Stomach (tissue), 9 donors: Measurements from ENCODE around the gene TAX1BP1. TPM values are rescaled to one million over a fixed set of nuclear protein-coding genes. Genes with fewer than 3 reads are reported as not detected.

Source experiments
- DNase-seq, 2 donors: peaks; one replicate each; pipeline versions ENCODE4 v3.0.0 to v3.0.0-alpha.2; 2013 to 2019
- H3K27ac ChIP-seq, 5 donors: fragments of 200-600 bp in 4 of 5; sonication (generic) in 4 of 5; one replicate each; pipeline ENCODE4 v1.5.1; 2013 to 2019; ENCODE audit warnings: mild to moderate bottlenecking in 1 of 5, moderate library complexity in 1 of 5
- H3K27me3 ChIP-seq, 3 donors: fragments of 200-600 bp; sonication (generic); one replicate each; pipeline ENCODE4 v1.5.1; 2017 to 2019; ENCODE audit warnings: mixed run types in 1 of 3
- H3K36me3 ChIP-seq, 4 donors: fragments of 200-600 bp; sonication (generic); 1 replicate in 3 of 4; 2 replicates in 1 of 4; pipeline ENCODE4 v1.5.1; 2016 to 2019
- H3K4me1 ChIP-seq, 4 donors: fragments of 200-600 bp; sonication (generic); one replicate each; pipeline ENCODE4 v1.5.1; 2016 to 2019
- H3K4me3 ChIP-seq, 4 donors: fragments of 200-600 bp; sonication (generic) in 3 of 4; one replicate each; pipeline ENCODE4 v1.5.1; 2016 to 2019; ENCODE audit warnings: mild to moderate bottlenecking in 1 of 4
- H3K9me3 ChIP-seq, 4 donors: fragments of 200-600 bp; sonication (generic); one replicate each; pipeline ENCODE4 v1.5.1; 2016 to 2019
- CTCF ChIP-seq, 7 experiments: fragments of 450-650 bp in 4 of 7; fragments of 200-600 bp in 3 of 7; sonication (generic) in 3 of 7; IDR thresholded peaks; one replicate each; pipeline ENCODE4 v1.5.1; 2016 to 2019; ENCODE audit warnings: antibody characterized with exemption in 7 of 7, control low read depth in 2 of 7, mild to moderate bottlenecking in 1 of 7
- EP300 ChIP-seq: sonication (generic); formaldehyde crosslinking; IDR thresholded peaks from one replicate; pipeline ENCODE4 v1.6.1; 2017; ENCODE audit warnings: antibody characterized with exemption
- POLR2A ChIP-seq, 4 donors: fragments of 450-650 bp; IDR thresholded peaks; one replicate each; pipeline ENCODE4 v1.6.1; 2016; ENCODE audit warnings: antibody characterized with exemption in 4 of 4, control low read depth in 2 of 4, mild to moderate bottlenecking in 1 of 4, moderate library complexity in 1 of 4
- POLR2AphosphoS5 ChIP-seq, 3 donors: sonication (generic); formaldehyde crosslinking; IDR thresholded peaks; one replicate each; pipeline ENCODE4 v1.6.1; 2016; ENCODE audit warnings: antibody characterized with exemption in 3 of 3
- WGBS, 5 donors: extraction: QIAGEN DNeasy Blood & Tissue Kit in 3 of 5; methylation state at CpG; one replicate each; pipeline versions ENCODE4 v1.1.5 to v1.1.7; 2013 to 2018; 5-methylcytosine and 5-hydroxymethylcytosine counted together
- intact Hi-C: fragments of 100-400 bp; cut with DNase I; formaldehyde crosslinking; loops from one replicate; pipeline ENCODE4 v1.15.1; 2023; ENCODE audit warnings: low total_unique reads
- polyA plus RNA-seq, 3 donors: library from polyadenylated mRNA; stranded (reverse); fragments of 200-250 nt; gene quantifications; one replicate each; pipeline ENCODE4 v1.2.3, GENCODE V29; 2013
- total RNA-seq, 5 donors: library from RNA; depleted of rRNA; stranded (reverse); fragments of >200 nt; gene quantifications; one replicate each; pipeline versions ENCODE4 v1.1.0 to v1.2.3, GENCODE V29; 2014 to 2016
- donor health status: healthy with polysubstance abuse.
- donor health status: Bipolar disorder and iron deficiency.
- donor health status: healthy.

TAX1BP1 gene
- total and polyA plus RNA-seq, 8 donors, result 43.4 to 199 (median 71.0) TPM

- Histone ChIP-seq H3K4me3 (no peak overlapping the region), H3K9me3 (no peaks in the 10 kb centered on the region), H3K27ac (peak overlapping the region in 1 of 5 donors; percentile 18), H3K36me3 (no peaks in the 10 kb centered on the region), H3K4me1 (peaks cover 7 to 39% (median 23%) of the 10 kb centered on the region in 4 donors), H3K27me3 (no peaks in the 10 kb centered on the region)
- intact Hi-C loops, result no loop called here
- no peak for TF ChIP-seq EP300
- peak; percentile 11 to 72 (median 23) for TF ChIP-seq POLR2AphosphoS5 (IDR thresholded peaks at IDR 0.05)
- TF ChIP-seq POLR2A (IDR thresholded peaks at IDR 0.05), result no peak
- no peak for TF ChIP-seq CTCF (IDR thresholded peaks at IDR 0.05)
- WGBS, 5 donors, result 52 to 58% (median 55%) methylated on average over 13 of the region's 13 CpGs
- peak; percentile 46 to 86 for DNase-seq
These were observed 134.3 kb downstream of the TAX1BP1 start for GRCh38 chr7:27873981-27874957.

- intact Hi-C loops, result no loop called here
- 95 to 98% (median 97%) methylated on average over 9 of the region's 9 CpGs for WGBS, 5 donors
- Histone ChIP-seq H3K4me3 (no peak overlapping the region), H3K36me3 (no peaks in the 10 kb centered on the region), H3K4me1 (peaks cover 7 to 39% (median 23%) of the 10 kb centered on the region in 4 donors), H3K9me3 (no peaks in the 10 kb centered on the region), H3K27ac (no peak overlapping the region), H3K27me3 (no peaks in the 10 kb centered on the region)
- TF ChIP-seq CTCF (IDR thresholded peaks at IDR 0.05) (no peak), POLR2AphosphoS5 (IDR thresholded peaks at IDR 0.05) (no peak), EP300 (no peak), POLR2A (IDR thresholded peaks at IDR 0.05) (no peak)
- no peak for DNase-seq
These were observed 135.1 kb downstream of the TAX1BP1 start for GRCh38 chr7:27875061-27875460.

- TF ChIP-seq POLR2A (IDR thresholded peaks at IDR 0.05) (no peak), CTCF (IDR thresholded peaks at IDR 0.05) (no peak), POLR2AphosphoS5 (IDR thresholded peaks at IDR 0.05) (no peak), EP300 (no peak)
- 90 to 100% (median 97%) methylated on average over 2 of the region's 2 CpGs for WGBS, 5 donors
- Histone ChIP-seq H3K27ac (no peak overlapping the region), H3K4me1 (peaks cover 7 to 39% (median 23%) of the 10 kb centered on the region in 4 donors), H3K9me3 (no peaks in the 10 kb centered on the region), H3K4me3 (no peak overlapping the region), H3K36me3 (no peaks in the 10 kb centered on the region), H3K27me3 (no peaks in the 10 kb centered on the region)
- intact Hi-C loops, result no loop called here
- DNase-seq, result no peak
These were observed 135.9 kb downstream of the TAX1BP1 start for GRCh38 chr7:27875832-27876231.

GRCh38 chr7:27876756-27877155 lies 136.8 kb downstream of the TAX1BP1 start:
- Histone ChIP-seq H3K27me3 (no peaks in the 10 kb centered on the region), H3K9me3 (no peaks in the 10 kb centered on the region), H3K27ac (no peak overlapping the region), H3K4me3 (no peak overlapping the region), H3K4me1 (peaks cover 7 to 38% (median 23%) of the 10 kb centered on the region in 4 donors), H3K36me3 (no peaks in the 10 kb centered on the region)
- WGBS, 5 donors, result 76 to 95% (median 87%) methylated on average over 8 of the region's 8 CpGs
- no peak for TF ChIP-seq POLR2AphosphoS5 (IDR thresholded peaks at IDR 0.05)
- TF ChIP-seq POLR2A (IDR thresholded peaks at IDR 0.05), result no peak
- no peak for TF ChIP-seq EP300
- no peak for TF ChIP-seq CTCF (IDR thresholded peaks at IDR 0.05)
- intact Hi-C loops, result no loop called here
- DNase-seq, result no peak

Other genes with a start within 250 kb of the TAX1BP1 start
- 10 to 100 TPM; 17.5 to 65.2 (median 48.7) TPM for gene HIBADH, start 77.3 kb upstream of the TAX1BP1 start, total RNA-seq
- gene HIBADH, start 77.3 kb upstream of the TAX1BP1 start, polyA plus RNA-seq, result 10 to 100 TPM; 19.8 to 45.3 (median 44.8) TPM